ENCODE results near the gene CHST1. TPM values are rescaled to one million over a fixed set of nuclear protein-coding genes. Genes with fewer than 3 reads are reported as not detected.

The CHST1 gene
- total and polyA plus RNA-seq, 2 experiments from 2014 or later: 0.84 to 2.7 TPM

DNA sequence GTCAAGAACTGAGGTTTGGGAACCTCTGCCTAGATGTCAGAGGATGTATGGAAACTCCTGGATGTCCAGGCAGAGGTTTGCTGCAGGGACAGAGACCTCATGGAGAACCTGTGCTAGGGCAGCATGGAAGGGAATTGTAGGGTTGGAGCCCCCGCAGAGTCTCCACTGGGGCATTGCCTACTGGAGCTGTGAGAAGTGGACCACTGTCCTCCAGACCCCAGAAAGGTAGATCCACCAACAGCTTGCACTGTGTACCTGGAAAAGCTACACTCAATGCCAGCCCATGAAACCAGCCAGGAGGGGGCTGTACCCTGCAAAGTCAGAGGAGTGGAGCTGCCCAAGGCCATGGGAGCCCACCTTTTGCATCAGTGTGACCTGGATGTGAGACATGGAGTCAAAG is 29.5 kb downstream of the CHST1 start:
- H3F3A ChIP-seq (replicated peaks; ENCODE audit: low read depth): no peaks in the 10 kb centered on the region
- no peaks in the 10 kb centered on the region for H3K4me1 ChIP-seq (ENCODE audit: insufficient read depth)
- H3K27me3 ChIP-seq (ENCODE audit: insufficient read depth): no peaks in the 10 kb centered on the region
- no peak overlapping the region for H2AFZ ChIP-seq
- peaks cover 5% of the 10 kb centered on the region for H3K9me3 Mint-ChIP-seq
- no peaks in the 10 kb centered on the region for H3K9me2 ChIP-seq (ENCODE audit: insufficient read depth)
- H3K4me3 ChIP-seq: no peak overlapping the region
- H3K4me1 Mint-ChIP-seq: no peaks in the 10 kb centered on the region
- DNase-seq (ENCODE audit: low spot score) (no peak), ATAC-seq (no peak)
- no peak overlapping the region for H3K27ac Mint-ChIP-seq
- H3K4me3 Mint-ChIP-seq: no peak overlapping the region
- peaks cover 2% of the 10 kb centered on the region for H3K27me3 Mint-ChIP-seq (ENCODE audit: insufficient read depth, low read depth, poor library complexity)
- no peak overlapping the region for H3K4me2 ChIP-seq
- H3K36me3 Mint-ChIP-seq (ENCODE audit: low read depth): no peaks in the 10 kb centered on the region
- no peak overlapping the region for H3K27ac ChIP-seq (ENCODE audit: low read depth)
- H3K79me2 ChIP-seq (replicated peaks; ENCODE audit: insufficient read depth): no peaks in the 10 kb centered on the region
- H4K20me1 ChIP-seq (replicated peaks; ENCODE audit: insufficient read depth): no peaks in the 10 kb centered on the region
- H3K36me3 ChIP-seq (ENCODE audit: insufficient read depth): no peaks in the 10 kb centered on the region
- no peak for TF ChIP-seq EZH2 (IDR thresholded peaks at IDR 0.05; ENCODE audit: low read depth, unreplicated experiment)
- TF ChIP-seq, protein P1, sequence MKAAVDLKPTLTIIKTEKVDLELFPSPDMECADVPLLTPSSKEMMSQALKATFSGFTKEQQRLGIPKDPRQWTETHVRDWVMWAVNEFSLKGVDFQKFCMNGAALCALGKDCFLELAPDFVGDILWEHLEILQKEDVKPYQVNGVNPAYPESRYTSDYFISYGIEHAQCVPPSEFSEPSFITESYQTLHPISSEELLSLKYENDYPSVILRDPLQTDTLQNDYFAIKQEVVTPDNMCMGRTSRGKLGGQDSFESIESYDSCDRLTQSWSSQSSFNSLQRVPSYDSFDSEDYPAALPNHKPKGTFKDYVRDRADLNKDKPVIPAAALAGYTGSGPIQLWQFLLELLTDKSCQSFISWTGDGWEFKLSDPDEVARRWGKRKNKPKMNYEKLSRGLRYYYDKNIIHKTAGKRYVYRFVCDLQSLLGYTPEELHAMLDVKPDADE (IDR thresholded peaks at IDR 0.05): no peak
- no peak for TF ChIP-seq EZH2phosphoT487 (IDR thresholded peaks at IDR 0.05; ENCODE audit: unreplicated experiment)
- TF ChIP-seq STAT1 (IDR thresholded peaks at IDR 0.05; ENCODE audit: unreplicated experiment): no peak
- no peak for TF ChIP-seq ZNF114 (CRISPR knock-in tag; IDR thresholded peaks at IDR 0.05)

DNA sequence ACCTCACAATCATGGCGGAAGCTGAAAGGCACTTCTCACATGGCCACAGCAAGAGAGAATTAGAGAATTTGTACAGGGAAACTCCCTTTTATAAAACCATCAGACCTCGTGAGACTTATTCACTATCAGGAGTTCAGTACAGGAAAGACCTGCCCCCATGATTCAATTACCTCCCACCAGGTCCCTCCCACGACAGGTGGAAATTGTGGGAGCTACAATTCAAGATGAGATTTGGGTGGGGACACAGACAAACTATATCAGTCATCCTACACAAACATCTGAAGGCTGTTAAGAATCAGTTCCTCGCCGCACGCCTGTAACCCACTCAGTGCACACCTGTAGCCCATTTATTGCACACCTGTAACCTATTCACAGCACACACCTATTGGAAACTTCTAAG is 39.8 kb downstream of the CHST1 start:
- DNase-seq (ENCODE audit: low spot score) (no peak), ATAC-seq (no peak)
- Histone ChIP-seq H2AFZ (no peak overlapping the region), H3K4me3 (no peak overlapping the region), H3K27me3 (ENCODE audit: insufficient read depth) (no peaks in the 10 kb centered on the region), H3K4me2 (no peak overlapping the region), H3K79me2 (replicated peaks; ENCODE audit: insufficient read depth) (no peaks in the 10 kb centered on the region), H4K20me1 (replicated peaks; ENCODE audit: insufficient read depth) (no peaks in the 10 kb centered on the region), H3K27ac (ENCODE audit: low read depth) (no peak overlapping the region), H3K36me3 (ENCODE audit: insufficient read depth) (no peaks in the 10 kb centered on the region), H3K4me1 (ENCODE audit: insufficient read depth) (no peaks in the 10 kb centered on the region), H3K9me2 (ENCODE audit: insufficient read depth) (0 out of 2 replicates have a peak, but pooled peaks cover 5% of the 10 kb centered on the region), H3F3A (replicated peaks; ENCODE audit: low read depth) (no peaks in the 10 kb centered on the region)
- Mint-ChIP-seq H3K27me3 (ENCODE audit: insufficient read depth, low read depth, poor library complexity) (peaks cover 5% of the 10 kb centered on the region), H3K36me3 (ENCODE audit: low read depth) (peaks cover 13% of the 10 kb centered on the region; the same call in 1 of the 3 replicates), H3K4me3 (no peak overlapping the region), H3K4me1 (no peaks in the 10 kb centered on the region), H3K27ac (no peak overlapping the region), H3K9me3 (peaks cover 49% of the 10 kb centered on the region)
- TF ChIP-seq ZNF114 (CRISPR knock-in tag; IDR thresholded peaks at IDR 0.05) (no peak), JUNB (IDR thresholded peaks at IDR 0.05; ENCODE audit: unreplicated experiment) (no peak), POLR2AphosphoS5 (IDR thresholded peaks at IDR 0.05; ENCODE audit: low read depth) (no peak), CREB1 (CRISPR knock-in tag; IDR thresholded peaks at IDR 0.05; ENCODE audit: low read depth) (no peak), EZH2phosphoT487 (IDR thresholded peaks at IDR 0.05; ENCODE audit: unreplicated experiment) (no peak), STAT1 (IDR thresholded peaks at IDR 0.05; ENCODE audit: unreplicated experiment) (no peak)
- TF ChIP-seq, protein P2, sequence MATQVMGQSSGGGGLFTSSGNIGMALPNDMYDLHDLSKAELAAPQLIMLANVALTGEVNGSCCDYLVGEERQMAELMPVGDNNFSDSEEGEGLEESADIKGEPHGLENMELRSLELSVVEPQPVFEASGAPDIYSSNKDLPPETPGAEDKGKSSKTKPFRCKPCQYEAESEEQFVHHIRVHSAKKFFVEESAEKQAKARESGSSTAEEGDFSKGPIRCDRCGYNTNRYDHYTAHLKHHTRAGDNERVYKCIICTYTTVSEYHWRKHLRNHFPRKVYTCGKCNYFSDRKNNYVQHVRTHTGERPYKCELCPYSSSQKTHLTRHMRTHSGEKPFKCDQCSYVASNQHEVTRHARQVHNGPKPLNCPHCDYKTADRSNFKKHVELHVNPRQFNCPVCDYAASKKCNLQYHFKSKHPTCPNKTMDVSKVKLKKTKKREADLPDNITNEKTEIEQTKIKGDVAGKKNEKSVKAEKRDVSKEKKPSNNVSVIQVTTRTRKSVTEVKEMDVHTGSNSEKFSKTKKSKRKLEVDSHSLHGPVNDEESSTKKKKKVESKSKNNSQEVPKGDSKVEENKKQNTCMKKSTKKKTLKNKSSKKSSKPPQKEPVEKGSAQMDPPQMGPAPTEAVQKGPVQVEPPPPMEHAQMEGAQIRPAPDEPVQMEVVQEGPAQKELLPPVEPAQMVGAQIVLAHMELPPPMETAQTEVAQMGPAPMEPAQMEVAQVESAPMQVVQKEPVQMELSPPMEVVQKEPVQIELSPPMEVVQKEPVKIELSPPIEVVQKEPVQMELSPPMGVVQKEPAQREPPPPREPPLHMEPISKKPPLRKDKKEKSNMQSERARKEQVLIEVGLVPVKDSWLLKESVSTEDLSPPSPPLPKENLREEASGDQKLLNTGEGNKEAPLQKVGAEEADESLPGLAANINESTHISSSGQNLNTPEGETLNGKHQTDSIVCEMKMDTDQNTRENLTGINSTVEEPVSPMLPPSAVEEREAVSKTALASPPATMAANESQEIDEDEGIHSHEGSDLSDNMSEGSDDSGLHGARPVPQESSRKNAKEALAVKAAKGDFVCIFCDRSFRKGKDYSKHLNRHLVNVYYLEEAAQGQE (IDR thresholded peaks at IDR 0.05; ENCODE audit: unreplicated experiment): no peak
- TF ChIP-seq, protein P3, sequence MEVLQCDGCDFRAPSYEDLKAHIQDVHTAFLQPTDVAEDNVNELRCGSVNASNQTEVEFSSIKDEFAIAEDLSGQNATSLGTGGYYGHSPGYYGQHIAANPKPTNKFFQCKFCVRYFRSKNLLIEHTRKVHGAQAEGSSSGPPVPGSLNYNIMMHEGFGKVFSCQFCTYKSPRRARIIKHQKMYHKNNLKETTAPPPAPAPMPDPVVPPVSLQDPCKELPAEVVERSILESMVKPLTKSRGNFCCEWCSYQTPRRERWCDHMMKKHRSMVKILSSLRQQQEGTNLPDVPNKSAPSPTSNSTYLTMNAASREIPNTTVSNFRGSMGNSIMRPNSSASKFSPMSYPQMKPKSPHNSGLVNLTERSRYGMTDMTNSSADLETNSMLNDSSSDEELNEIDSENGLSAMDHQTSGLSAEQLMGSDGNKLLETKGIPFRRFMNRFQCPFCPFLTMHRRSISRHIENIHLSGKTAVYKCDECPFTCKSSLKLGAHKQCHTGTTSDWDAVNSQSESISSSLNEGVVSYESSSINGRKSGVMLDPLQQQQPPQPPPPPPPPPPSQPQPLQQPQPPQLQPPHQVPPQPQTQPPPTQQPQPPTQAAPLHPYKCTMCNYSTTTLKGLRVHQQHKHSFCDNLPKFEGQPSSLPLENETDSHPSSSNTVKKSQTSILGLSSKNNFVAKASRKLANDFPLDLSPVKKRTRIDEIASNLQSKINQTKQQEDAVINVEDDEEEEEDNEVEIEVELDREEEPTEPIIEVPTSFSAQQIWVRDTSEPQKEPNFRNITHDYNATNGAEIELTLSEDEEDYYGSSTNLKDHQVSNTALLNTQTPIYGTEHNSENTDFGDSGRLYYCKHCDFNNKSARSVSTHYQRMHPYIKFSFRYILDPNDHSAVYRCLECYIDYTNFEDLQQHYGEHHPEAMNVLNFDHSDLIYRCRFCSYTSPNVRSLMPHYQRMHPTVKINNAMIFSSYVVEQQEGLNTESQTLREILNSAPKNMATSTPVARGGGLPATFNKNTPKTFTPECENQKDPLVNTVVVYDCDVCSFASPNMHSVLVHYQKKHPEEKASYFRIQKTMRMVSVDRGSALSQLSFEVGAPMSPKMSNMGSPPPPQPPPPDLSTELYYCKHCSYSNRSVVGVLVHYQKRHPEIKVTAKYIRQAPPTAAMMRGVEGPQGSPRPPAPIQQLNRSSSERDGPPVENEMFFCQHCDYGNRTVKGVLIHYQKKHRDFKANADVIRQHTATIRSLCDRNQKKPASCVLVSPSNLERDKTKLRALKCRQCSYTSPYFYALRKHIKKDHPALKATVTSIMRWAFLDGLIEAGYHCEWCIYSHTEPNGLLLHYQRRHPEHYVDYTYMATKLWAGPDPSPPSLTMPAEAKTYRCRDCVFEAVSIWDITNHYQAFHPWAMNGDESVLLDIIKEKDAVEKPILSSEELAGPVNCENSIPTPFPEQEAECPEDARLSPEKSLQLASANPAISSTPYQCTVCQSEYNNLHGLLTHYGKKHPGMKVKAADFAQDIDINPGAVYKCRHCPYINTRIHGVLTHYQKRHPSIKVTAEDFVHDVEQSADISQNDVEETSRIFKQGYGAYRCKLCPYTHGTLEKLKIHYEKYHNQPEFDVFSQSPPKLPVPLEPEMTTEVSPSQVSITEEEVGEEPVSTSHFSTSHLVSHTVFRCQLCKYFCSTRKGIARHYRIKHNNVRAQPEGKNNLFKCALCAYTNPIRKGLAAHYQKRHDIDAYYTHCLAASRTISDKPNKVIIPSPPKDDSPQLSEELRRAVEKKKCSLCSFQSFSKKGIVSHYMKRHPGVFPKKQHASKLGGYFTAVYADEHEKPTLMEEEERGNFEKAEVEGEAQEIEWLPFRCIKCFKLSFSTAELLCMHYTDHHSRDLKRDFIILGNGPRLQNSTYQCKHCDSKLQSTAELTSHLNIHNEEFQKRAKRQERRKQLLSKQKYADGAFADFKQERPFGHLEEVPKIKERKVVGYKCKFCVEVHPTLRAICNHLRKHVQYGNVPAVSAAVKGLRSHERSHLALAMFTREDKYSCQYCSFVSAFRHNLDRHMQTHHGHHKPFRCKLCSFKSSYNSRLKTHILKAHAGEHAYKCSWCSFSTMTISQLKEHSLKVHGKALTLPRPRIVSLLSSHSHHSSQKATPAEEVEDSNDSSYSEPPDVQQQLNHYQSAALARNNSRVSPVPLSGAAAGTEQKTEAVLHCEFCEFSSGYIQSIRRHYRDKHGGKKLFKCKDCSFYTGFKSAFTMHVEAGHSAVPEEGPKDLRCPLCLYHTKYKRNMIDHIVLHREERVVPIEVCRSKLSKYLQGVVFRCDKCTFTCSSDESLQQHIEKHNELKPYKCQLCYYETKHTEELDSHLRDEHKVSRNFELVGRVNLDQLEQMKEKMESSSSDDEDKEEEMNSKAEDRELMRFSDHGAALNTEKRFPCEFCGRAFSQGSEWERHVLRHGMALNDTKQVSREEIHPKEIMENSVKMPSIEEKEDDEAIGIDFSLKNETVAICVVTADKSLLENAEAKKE (CRISPR knock-in tag; IDR thresholded peaks at IDR 0.05): no peak
- TF ChIP-seq, protein P1 (IDR thresholded peaks at IDR 0.05): no peak

Measured in GM23338 (cell line).